HG03571 (cell line): ENCODE data around the gene ZNF43.
A peak's percentile ranks its signal among the peaks of the same experiment; 100 is the strongest.
"Not testable (repeated sequence)": the region's sequence is repeated elsewhere in the genome, so short reads cannot be mapped to it uniquely, and the experiment has no call there.

Experiments used
- ATAC-seq: cut with Tn5 transposase; IDR thresholded peaks from one replicate; pipeline ENCODE4 v1.9.1; 2021; ENCODE audit not compliant: unreplicated experiment

Gene ZNF43

GRCh38 chr19:21835810-21836444 is at the start of gene ZNF43:
TSS of gene ZNF43 (minus strand) at chr19:21836182. CDS start at chr19:21836038, 144 bp downstream.
- ATAC-seq = peak; percentile 93

- not testable (repeated sequence) for ATAC-seq
These were observed 49.5 kb upstream of the ZNF43 start for GRCh38 chr19:21885516-21885915.

- ATAC-seq = not testable (repeated sequence)
These were observed 48.8 kb upstream of the ZNF43 start for GRCh38 chr19:21884786-21885185.

GRCh38 chr19:21883516-21883915 is 47.5 kb upstream of the ZNF43 start:
- no peak for ATAC-seq

- not testable (repeated sequence) for ATAC-seq
These were observed 44.8 kb upstream of the ZNF43 start for GRCh38 chr19:21880761-21881160.

- ATAC-seq = no peak
These were observed 42.7 kb upstream of the ZNF43 start for GRCh38 chr19:21878646-21879045.

GRCh38 chr19:21877976-21878375 is 42.0 kb upstream of the ZNF43 start:
- ATAC-seq = no peak

GRCh38 chr19:21876608-21877007 is 40.6 kb upstream of the ZNF43 start:
- ATAC-seq = not testable (repeated sequence)

- ATAC-seq = no peak
These were observed 21.0 kb upstream of the ZNF43 start for GRCh38 chr19:21856773-21857514.

GRCh38 chr19:21851596-21852345 is 15.8 kb upstream of the ZNF43 start:
- peak; percentile 89 for ATAC-seq

- ATAC-seq = no peak
These were observed 14.8 kb upstream of the ZNF43 start for GRCh38 chr19:21850656-21851255.

GRCh38 chr19:21848706-21849105 is 12.7 kb upstream of the ZNF43 start:
- no peak for ATAC-seq

- no peak for ATAC-seq
These were observed 7.1 kb upstream of the ZNF43 start for GRCh38 chr19:21843081-21843480.

GRCh38 chr19:21841488-21842097 is 5.6 kb upstream of the ZNF43 start:
- ATAC-seq = no peak

GRCh38 chr19:21841081-21841480 is 5.1 kb upstream of the ZNF43 start:
- ATAC-seq = no peak

GRCh38 chr19:21839976-21840375 is 4.0 kb upstream of the ZNF43 start:
- ATAC-seq = no peak

- no peak for ATAC-seq
These were observed 2.7 kb upstream of the ZNF43 start for GRCh38 chr19:21838646-21839045.

GRCh38 chr19:21835429-21835809 is 563 bp downstream of the ZNF43 start:
- ATAC-seq = peak; percentile 18

- no peak for ATAC-seq
These were observed 2.2 kb downstream of the ZNF43 start for GRCh38 chr19:21833733-21834132.

- no peak for ATAC-seq
These were observed 11.3 kb downstream of the ZNF43 start for GRCh38 chr19:21824679-21825078.

GRCh38 chr19:21823224-21823623 is 12.8 kb downstream of the ZNF43 start:
- ATAC-seq = no peak
